ENCODE results near the gene RNF220.
A peak's percentile ranks its signal among the peaks of the same experiment; 100 is the strongest.

RNF220 gene

DNA sequence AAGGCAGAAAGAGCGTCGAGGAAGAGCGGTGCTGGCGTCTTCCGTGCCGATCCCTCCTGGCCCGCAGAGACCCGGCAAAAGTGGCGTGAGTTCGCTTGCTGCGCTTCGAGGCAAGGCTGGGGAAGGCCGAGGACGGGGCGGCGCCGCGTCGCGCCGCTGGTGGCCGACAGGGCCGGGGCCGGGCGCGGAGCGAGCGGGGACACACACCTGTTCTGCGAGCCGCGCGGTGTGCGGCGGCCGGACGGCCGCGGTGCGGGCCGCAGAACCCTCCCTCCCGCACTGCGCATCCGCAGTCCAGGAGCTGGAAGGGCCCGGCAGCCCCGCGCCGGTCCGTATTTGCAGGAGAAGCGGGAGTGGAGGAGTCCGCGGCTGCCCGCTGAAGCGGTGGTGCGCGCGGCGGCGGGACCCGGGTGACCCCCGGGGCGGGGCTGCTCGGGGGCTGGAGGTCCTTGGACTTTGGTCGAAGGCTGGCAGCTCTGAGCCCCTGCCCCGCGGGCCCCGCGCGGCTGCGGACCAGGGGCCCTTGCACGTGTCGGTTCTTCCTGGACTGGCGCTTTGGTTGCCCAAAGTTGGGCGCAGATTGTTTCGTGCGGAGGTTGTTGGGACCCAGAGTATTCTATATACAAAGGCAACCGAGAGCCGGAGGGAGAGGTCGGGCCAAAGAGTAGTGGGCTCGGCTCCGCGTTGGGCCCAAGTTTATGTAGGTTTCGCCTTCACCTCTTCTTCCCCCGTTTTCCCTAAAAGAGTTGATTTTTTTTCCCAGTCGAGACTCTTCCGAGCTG lies 2.6 kb downstream of the RNF220 start:
- no peak for DNase-seq

DNA sequence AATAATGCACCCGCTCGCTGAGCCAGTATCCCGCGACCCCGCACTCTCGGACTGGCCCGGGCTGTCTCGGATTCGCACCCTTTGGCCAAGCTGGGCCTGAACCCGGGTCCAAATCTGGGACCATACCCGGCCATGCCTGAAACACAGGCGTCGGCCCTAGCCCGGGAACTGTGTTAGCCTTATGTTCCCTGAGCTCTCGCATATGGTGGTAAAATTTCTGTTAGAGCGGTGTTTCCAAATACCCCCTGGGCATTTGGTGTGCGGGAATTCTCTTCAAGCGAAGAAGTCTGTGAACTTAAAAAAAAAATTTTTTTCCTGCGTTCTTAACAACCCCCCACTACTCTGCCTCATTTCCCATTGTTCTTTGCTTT lies 3.1 kb downstream of the RNF220 start:
- DNase-seq, result no peak

DNA sequence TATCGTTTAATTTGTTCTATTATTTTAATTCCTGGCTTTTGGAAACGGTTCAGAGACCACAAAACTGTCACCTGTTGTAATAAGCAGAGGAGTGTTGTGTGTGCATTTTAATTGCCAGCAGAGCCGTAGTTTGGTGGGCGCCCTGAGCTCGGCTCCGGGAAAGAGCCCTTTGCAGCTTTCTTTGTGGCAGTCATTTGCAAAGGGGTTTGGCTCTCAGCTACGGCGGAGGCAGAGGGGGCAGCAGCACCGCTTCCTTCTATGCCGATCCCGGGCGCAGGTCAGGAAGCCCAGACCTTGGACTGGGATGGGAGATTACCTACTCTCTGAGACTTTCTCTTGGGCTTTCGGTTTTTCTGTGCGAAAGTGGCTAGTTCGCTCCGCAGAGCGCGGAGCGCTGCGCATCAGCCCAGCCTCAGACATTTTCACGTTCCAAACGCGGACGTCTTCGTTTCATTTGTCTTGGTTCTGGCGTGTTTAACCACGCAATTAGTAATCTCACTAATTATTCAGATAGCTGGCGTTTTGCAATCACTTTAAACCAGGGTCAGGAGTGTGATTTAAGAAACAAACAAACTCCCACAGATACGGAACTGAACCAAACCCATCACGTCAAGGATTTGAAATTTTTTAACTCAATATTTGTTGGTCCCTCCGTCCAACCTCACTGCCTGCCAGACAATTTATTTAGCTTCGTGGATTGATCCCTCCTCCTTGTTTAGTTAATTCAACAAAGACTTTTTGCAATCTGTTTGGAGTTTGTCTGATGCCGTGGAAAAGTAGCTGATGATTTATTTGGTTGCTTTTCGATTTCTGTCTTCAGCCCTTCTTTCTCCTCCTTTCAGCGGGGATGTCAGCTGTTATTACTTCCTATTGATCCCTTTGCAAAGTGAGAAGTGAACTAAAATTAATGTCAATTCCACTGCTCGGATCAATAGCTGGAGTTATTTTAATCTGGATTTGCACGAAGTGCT lies 3.9 kb downstream of the RNF220 start:
- DNase-seq, result peak; percentile 49

DNA sequence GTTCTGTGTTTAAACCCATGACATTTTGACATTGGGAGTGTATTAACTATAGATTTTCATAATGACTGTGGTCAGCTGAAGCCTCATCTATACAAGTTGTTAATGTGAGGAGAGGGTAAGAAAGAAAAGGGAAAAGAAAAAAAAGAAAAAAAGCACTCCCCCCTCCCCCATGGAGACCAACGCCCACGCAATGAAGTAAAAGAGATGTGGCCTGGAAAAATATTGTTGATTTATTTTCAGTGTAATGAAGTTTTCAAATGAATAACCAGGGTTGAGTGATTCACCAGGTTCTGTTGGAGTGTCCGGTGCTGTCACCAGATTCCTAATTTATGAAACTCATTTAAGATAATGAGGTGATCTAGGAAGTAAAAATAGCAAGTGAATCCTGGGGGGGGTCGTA lies 4.7 kb downstream of the RNF220 start:
- DNase-seq, result no peak

DNA sequence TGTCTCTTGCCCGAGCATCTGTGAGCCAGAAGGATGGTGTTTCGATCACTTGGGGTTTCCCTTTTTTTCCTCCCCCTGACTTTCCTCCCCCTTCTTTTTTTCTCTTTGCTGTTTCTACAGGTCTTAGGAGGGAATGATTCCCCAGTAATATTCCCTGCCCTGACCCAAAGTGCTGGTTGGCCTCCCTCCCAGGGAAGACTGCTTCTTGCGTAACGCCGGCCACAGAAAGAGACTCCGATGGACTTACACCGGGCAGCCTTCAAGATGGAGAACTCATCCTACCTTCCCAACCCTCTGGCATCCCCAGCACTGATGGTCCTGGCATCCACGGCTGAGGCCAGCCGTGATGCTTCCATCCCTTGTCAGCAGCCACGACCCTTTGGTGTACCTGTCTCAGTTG lies 6.8 kb downstream of the RNF220 start:
- DNase-seq, result no peak

DNA sequence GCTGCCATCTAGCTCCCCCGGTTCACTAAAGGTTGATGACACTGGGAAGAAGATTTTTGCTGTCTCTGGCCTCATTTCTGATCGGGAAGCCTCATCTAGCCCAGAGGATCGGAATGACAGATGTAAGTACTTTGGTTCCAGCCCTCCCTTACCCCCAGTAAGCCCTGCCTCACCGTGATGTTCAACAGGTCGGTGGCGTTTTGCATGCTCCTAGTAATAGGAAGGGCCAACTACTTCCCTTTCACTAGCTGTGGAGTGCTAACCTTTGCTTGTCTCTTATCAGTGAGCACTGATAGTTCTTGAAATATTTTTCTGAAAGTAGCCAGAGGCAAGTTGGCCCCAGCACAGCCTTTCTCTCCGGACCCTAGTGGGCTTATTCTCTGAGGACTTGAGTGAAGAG lies 7.5 kb downstream of the RNF220 start:
- DNase-seq, result no peak

DNA sequence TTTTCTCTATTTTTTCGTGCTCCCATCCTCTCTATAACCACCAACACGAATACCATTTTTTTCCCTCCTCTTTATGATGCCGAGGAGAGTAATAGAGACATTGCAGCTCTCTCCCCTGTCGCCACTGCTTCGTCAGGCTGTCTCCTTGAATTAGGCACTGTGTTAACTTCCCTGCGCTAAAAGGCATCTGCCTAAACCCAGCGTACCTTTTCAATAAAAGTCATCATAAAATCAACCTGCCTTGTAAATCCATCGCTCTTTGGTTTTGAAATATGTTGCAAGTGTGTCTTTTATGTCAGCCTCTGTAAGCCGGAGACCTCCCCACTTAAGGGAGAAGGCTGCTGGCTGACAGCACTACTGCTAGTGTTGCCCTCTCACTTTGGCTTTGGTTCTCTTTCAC lies 8.7 kb downstream of the RNF220 start:
- DNase-seq, result no peak

DNA sequence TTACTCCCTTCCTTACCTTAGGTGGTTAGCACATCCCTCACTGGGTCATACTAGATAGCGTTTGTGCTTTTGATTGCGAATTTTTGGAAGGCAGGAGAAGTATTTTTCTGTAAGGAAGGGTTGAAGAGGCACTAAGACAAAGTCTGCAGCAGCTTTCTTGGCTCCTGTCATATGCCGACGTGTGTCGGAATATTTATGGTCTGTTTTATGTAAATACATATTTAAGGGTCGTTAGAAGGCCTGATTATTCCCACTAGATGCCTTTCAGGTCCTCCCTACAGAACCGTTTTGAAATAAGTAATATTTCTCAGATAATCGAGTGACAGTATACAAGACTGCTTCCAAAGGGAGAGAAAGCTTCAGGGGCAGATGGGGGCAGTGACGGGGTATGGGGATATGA lies 10.0 kb downstream of the RNF220 start:
- no peak for DNase-seq

DNA sequence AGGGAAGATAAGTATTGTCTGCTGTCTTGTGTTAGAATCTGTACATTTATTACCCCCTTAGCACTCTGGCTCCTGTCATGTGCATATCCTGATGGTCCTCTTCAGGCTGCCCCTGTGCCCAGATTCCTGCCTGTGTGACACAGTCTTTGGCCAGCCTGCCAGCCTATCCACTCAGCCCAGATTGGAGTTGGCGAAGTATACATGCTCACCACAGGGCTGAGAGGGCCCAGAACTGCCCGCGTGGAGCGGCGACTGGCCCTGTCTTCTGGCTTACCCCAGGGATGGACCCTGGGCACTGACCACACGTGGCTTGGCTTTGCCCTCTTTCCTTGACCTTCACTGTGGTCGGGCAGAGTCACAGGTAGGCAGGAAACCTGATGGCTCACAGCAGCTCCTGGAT lies 11.4 kb downstream of the RNF220 start:
- no peak for DNase-seq

DNA sequence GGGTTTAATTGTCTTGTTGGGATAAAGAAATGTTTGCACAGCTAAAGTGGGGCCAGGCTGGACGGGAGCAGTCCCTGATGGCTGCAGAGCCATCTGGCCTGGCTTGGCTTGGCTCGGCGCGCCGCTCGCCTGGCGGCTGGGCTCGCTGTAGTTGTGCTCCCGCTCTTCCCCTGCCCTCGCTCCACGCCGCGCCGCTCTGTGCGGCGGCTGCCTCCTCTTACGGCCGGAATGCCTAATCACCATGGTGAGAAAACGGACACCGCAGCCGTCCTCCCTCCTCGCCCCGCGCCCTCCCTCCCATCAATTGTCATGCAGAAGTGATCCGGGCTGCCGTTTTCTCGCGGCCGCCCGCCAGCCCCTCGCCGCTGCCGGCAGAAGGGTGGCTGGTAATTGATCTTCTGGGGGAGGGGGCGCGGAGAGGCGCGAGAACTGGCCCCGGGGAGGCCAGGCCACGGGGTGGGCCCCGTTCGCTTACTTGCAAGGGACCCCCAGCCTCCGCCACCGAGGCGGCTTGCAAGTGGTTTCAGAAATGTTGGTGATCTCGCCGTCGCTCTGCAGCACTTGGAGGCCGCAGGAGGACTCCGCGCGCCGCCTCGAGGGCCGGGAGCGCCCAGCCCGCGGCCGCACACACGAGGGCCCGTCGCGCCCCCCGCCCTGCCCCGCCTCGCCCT lies 12.4 kb downstream of the RNF220 start:
- DNase-seq, result peak; percentile 44

DNA sequence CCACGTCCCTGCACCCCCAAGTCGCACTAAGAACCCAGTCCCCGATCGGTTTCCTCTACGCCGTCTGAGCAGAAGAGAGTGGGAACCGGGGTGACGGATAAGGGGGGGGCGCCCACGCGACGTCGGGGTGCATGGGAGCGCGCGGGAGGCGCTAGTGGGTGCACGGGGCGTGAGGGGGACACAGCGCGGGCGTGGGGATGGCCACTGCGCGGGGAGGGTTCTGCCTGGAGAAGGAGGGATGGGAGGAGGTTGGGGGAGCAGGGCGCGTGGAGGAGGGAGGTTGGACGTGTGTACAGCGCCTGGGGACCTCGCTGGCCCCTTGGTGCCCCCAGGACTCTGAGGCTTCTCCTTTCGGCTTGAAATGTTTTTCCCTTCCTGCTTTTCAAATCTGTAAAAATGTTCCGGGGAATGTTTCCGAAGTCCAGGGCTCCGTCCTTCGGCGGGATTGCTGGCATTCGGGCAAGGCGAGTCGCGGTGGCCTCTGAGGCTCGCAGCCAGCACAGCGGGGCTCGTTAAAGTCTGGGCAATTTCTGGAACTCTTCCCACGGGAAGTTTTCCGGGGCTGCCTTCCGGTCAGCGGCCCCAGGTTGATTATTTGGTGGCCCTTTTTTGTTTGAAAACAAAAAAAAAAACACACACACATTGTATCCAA lies 13.1 kb downstream of the RNF220 start:
- DNase-seq, result no peak

DNA sequence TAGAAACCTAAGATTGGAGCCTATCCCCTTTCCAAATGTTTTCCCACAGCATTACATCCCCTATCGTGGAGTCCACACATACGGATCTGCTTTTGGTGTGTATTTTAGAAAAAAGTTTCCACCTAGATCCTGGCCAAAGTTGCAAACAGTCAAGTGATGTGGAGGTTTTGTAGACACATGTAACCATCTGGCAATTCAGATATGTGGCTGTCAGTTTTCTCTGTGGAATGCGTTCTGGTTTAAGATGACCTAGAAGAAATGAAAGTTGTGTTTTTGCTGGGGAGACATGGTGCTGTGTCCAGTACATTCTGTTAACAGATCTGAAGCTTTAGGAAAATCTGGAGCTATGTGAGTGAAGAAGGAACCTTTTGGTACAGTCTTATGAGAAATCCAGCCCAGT lies 14.8 kb downstream of the RNF220 start:
- no peak for DNase-seq

DNA sequence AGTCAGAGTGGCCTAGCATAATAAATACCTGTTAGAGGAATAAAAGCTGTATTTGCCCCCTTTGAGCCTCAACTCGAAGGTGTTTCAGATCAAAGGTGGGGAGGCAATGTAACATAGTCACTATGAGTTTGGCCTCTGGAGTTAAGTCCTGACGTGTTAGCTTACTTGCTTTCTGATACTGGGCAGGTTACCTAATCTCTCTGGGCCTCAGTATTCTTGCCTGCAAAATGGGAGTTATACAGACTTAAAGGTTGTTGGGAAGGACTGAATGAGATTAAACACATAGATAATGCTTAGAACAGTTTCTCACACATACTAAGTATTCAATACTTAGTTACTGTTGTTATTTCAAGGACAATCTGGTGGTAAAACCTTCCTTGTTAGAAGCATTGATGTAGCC lies 15.5 kb downstream of the RNF220 start:
- DNase-seq, result no peak

DNA sequence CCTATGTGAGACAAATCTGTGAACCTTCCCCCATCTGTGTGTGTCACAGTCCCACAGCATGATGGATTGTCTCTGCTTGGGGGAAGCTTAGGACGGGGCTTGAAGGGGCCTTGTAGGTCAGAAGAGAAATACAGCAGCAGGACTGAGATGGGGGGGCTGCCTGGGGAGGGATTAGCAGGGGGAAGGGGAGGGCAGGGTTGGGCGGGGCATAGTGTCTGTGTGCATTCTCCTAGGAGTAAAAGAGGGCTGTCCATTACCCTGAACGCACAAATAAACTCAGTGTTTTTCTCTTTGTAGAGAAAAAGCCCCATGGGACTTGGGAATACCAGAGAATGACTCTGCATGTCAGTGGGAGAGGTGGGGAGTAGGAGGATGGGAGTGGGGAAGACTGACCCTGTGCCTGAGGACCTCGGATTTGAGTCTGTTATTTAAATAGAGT lies 16.4 kb downstream of the RNF220 start:
- DNase-seq, result peak; percentile 78

DNA sequence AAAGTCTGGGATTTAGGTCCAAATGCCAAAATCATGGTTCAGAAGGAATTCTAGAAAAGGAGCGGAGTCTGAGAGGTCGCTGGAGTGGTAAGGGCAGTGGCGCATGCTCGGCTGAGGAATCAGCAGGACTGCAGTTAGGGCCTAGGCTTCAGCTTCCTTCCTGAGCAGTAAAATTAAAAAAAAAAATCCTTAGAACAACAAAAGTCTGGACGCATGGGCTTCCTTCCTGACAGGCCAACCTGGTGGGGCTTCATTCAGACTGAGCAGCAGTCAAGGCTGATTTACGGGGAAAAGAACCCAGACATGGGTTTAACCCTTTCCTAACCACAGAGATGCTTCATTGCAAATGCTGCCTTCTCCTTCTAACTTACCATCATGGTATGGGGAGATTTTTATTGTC lies 17.1 kb downstream of the RNF220 start:
- DNase-seq, result peak; percentile 90

DNA sequence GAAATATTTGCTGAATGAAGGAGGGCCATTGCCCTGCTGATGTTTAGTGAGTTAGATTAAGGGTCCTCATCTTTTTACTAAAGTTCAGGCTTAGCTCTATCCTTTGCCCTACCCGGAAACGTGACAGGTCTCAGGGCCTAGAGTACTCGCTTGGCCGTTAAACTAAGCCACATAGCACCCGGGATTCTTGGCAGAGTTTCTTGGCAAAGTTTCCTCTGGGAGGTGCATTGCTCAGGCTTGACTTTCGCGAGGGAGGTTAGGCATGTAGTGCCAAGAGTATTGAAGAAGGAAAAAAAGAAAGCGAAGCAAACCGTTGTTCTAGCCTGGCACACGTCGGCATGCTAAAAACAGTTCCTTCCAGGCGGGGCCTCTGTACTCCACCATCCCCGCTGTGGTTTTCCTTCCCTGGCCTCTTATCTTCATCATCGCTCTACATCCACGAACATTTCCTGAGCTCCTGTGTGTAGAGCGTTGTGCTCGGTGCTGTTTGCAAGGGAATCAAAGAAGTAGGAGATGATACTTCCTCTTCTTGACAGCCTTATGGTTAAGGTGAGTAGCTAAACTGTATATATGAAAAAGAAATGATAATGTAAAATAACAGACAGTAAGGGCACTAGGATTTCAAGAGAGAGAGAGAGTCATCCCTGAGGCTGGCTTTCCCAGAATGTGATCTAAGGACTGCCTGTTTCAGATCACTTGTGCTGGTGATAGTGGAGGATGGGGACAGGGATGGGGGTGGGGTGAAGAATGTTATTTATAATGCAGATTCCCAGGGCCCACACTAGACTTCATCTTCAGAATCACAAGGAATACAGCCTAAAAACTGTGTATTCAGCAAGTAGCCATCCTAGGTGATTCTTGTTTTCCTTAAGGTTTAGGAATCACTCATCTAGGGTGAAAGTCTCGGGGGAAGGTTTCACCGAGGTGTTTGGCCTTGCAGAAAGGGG lies 18.8 kb downstream of the RNF220 start:
- DNase-seq, result peak; percentile 92

DNA sequence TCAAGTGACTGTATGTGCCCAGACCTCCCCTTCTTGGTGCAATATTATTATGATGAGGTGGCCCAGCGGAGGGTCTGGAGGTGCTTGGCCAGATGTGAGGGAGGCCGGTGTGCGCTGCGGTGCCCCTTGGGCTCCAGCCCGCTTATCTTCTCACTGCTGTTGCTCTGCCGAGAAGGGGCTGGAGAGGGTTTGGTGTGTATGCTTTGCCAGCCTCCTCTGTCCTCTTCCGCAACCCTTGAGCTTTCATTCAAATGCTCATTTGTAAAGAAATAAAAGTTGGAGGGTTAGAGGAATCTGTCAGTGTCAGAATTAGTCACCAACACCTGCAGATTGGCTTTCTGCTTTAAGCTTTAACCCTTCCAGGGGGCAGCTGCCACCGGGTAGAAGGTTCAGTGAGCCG lies 19.7 kb downstream of the RNF220 start:
- DNase-seq, result no peak

DNA sequence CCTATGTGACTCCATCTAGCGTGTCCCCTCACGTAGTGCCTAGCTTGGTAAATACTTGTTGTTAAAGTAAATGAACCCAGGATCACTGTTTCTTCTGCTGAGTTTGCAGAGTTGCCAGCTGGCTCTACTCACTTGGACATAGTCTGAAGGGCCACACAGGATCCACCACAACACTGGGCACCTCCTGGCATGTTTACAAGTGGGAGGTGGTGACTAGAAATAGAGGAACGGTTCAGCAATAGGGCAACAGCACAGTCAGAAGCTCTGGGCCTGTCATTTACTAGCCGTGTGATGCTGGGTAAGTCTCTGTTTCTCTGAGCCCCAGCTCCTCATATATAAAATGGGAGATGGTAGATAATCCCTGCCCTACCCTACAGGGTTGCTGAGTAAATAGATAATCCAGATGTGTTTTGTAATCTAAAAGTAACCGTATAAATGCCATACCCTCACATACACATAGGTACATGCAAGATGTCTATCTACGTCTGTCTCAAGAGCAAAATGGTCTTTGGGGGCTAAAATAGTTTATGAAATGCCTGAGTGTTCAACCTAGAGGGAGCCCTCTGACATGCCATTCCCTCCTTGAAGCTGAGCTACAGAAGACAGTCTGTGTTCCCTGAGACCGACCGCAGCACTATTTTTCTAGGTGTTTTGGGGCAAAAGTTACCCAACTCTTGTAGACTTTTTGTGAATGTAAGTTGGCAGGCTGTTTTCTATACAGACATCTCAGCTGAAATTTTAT lies 20.5 kb downstream of the RNF220 start:
- no peak for DNase-seq

DNA sequence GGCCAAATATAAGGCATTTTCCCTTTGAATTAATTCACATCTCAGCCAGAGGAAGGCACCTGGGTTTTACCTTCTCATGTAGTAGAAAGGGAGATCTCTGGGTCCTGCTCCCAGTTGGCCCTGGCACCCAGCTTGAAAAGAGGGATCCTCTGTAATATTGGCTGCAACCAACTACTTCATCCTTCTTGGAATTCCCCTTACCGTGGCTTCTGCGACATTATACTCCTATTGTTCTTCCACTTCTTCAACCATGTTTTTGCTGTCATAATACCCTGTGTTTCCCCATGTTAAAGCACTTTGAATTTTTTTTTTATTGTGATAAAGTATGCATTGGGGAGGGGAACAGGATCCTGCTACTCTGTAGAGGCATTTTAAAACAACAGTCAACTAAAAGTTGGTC lies 26.8 kb downstream of the RNF220 start:
- DNase-seq, result no peak

DNA sequence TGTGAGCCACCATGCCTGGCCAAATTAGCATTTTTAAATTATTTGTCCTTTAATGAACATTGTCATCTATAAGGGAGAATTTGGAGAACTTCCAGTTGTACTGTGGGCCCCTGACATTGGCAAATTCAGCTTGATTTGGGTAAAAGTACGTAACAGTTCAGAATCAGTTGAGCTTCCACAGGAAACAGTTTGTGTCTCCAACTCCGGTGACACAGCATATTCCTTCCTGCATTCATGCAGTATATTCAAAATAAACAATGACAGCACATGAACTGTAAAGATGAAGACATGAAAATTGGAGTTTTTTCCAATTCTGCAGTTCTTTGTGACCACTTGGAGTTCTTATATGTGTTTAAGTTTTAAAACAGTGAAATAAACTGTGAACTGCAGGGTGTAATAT lies 28.2 kb downstream of the RNF220 start:
- peak; percentile 65 for DNase-seq

Measured in GDM1 (cell line).